ENCODE measurements around the gene FBN1. TPM values are rescaled to one million over a fixed set of nuclear protein-coding genes. Genes with fewer than 3 reads are reported as not detected.

FBN1 gene
- total RNA-seq, 2 donors from 2014 or later: 12.1 to 81.9 TPM

DNA sequence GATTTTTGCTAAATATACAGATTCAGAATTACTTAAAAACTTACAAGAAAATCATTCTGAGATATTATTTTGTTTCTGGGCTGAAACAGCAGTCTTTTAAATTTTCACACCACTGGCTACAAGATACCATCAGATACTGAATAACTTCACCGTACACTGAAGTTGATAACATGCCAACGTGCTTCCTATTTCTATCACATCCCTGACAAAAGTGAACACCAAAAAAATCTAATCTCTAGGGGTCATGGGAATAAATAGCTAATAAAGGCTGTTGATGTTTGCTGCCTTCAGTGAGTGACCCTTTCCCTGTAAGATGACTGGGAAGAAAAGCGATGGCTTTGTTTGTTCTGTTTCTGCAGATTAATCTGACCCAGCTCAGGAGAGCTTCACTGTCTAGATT, 193.8 kb downstream of the FBN1 start:
- no peak for DNase-seq (ENCODE audit: low spot score)
- Histone ChIP-seq H3K36me3 (no peaks in the 10 kb centered on the region), H3K27me3 (replicated peaks; ENCODE audit: insufficient read depth) (no peaks in the 10 kb centered on the region), H3K27ac (no peak overlapping the region), H3K9me3 (no peaks in the 10 kb centered on the region), H3K4me3 (no peak overlapping the region), H3K4me1 (replicated peaks) (no peaks in the 10 kb centered on the region)
- 71% methylated on average over 3 of the region's 3 CpGs for WGBS
- TF ChIP-seq, protein P1, sequence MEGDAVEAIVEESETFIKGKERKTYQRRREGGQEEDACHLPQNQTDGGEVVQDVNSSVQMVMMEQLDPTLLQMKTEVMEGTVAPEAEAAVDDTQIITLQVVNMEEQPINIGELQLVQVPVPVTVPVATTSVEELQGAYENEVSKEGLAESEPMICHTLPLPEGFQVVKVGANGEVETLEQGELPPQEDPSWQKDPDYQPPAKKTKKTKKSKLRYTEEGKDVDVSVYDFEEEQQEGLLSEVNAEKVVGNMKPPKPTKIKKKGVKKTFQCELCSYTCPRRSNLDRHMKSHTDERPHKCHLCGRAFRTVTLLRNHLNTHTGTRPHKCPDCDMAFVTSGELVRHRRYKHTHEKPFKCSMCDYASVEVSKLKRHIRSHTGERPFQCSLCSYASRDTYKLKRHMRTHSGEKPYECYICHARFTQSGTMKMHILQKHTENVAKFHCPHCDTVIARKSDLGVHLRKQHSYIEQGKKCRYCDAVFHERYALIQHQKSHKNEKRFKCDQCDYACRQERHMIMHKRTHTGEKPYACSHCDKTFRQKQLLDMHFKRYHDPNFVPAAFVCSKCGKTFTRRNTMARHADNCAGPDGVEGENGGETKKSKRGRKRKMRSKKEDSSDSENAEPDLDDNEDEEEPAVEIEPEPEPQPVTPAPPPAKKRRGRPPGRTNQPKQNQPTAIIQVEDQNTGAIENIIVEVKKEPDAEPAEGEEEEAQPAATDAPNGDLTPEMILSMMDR (IDR thresholded peaks at IDR 0.05): no peak
- TF ChIP-seq POLR2AphosphoS5 (IDR thresholded peaks at IDR 0.05) (no peak), POLR2A (IDR thresholded peaks at IDR 0.05) (no peak)
- intact Hi-C loops (cut with DNase I): loop anchor here (10.0 kb wide), 1 partner anchor 353 kb away; no protein-coding TSS in a partner anchor

DNA sequence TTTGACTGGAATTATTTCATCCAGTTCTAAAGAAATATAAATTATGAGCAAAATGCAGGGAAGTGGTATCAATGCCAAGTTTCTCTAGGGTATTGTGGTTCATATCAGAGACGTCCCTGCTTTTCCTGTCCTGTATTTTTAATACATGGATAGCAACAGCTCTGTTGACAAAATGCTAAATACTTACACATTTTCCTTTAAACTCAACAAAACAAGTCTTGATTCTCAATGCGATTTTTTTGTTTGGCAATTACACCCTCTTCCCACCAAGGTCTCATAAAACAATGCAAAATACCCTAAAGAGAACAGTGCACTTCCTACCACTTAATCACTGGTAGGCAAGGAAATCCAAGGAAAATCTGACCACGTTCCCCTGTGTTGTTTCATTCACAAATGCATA, 194.3 kb downstream of the FBN1 start:
- no peak for TF ChIP-seq POLR2A (IDR thresholded peaks at IDR 0.05)
- no peaks in the 10 kb centered on the region for H3K36me3 ChIP-seq
- no peaks in the 10 kb centered on the region for H3K27me3 ChIP-seq (replicated peaks; ENCODE audit: insufficient read depth)
- H3K27ac ChIP-seq: no peak overlapping the region
- WGBS: 66% methylated on average over 3 of the region's 3 CpGs
- no peak overlapping the region for H3K4me3 ChIP-seq
- no peaks in the 10 kb centered on the region for H3K9me3 ChIP-seq
- no peaks in the 10 kb centered on the region for H3K4me1 ChIP-seq (replicated peaks)
- DNase-seq (ENCODE audit: low spot score): no peak
- intact Hi-C loops (cut with DNase I): loop anchor here (10.0 kb wide), 1 partner anchor 354 kb away; no protein-coding TSS in a partner anchor

DNA sequence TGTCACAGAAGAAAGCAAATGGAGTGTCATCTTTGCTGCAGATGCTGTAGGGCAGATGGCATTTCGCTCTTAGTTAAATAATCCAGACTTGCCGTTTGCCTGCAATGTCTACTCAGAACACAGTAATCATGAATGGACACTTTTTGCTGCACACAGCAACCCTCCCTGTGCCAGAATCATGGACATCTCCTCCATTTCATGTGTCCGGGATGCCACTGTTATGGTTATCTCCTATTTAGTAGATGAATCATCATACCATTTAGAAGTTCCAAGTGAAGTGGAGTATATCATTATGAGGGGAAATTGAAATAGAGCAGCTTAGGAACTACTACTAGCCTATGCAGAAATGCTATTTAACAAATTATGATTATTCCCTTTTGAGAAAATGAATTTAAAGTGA, 195.8 kb downstream of the FBN1 start:
- WGBS: 82% methylated on average over 3 of the region's 3 CpGs

DNA sequence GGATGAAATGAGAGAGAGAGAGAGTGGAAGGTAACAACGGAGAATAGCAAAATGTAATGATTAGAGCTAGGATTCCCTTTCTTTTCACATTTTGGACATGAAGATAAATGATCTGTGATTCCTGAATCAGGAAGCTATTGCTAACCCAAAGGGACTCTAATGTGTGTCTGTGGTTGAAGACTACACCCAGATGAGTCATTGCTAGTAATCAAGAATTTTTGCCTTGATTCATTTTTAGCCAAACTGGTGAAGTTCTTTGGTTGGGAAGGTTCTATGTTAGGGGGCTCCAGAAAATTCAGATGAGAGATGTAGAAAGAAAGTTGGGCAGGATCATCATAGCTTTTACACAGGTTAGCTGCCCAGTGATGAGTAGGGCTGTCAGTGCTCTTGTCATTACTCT, 197.9 kb downstream of the FBN1 start:
- WGBS: 82% methylated on average over 1 of the region's 1 CpG
- Histone ChIP-seq H3K4me1 (replicated peaks) (no peaks in the 10 kb centered on the region), H3K27me3 (replicated peaks; ENCODE audit: insufficient read depth) (no peaks in the 10 kb centered on the region), H3K4me3 (no peak overlapping the region), H3K36me3 (no peaks in the 10 kb centered on the region), H3K27ac (no peak overlapping the region), H3K9me3 (no peaks in the 10 kb centered on the region)
- no peak for DNase-seq (ENCODE audit: low spot score)
- TF ChIP-seq POLR2AphosphoS5 (IDR thresholded peaks at IDR 0.05) (no peak), POLR2A (IDR thresholded peaks at IDR 0.05) (no peak)
- TF ChIP-seq, protein P1 (IDR thresholded peaks at IDR 0.05): no peak
- intact Hi-C loops (cut with DNase I): no loop called here

More for the DNA sequence above, 195.8 kb downstream of the FBN1 start:
- Histone ChIP-seq H3K27ac (no peak overlapping the region), H3K4me3 (no peak overlapping the region), H3K9me3 (no peaks in the 10 kb centered on the region), H3K27me3 (replicated peaks; ENCODE audit: insufficient read depth) (no peaks in the 10 kb centered on the region), H3K4me1 (replicated peaks) (no peaks in the 10 kb centered on the region), H3K36me3 (no peaks in the 10 kb centered on the region)
- intact Hi-C loops (cut with DNase I): loop anchor here (10.0 kb wide), 1 partner anchor 355 kb away; no protein-coding TSS in a partner anchor
- TF ChIP-seq, protein P1 (IDR thresholded peaks at IDR 0.05): no peak
- no peak for TF ChIP-seq POLR2AphosphoS5 (IDR thresholded peaks at IDR 0.05)
- no peak for TF ChIP-seq POLR2A (IDR thresholded peaks at IDR 0.05)
- no peak for DNase-seq (ENCODE audit: low spot score)

DNA sequence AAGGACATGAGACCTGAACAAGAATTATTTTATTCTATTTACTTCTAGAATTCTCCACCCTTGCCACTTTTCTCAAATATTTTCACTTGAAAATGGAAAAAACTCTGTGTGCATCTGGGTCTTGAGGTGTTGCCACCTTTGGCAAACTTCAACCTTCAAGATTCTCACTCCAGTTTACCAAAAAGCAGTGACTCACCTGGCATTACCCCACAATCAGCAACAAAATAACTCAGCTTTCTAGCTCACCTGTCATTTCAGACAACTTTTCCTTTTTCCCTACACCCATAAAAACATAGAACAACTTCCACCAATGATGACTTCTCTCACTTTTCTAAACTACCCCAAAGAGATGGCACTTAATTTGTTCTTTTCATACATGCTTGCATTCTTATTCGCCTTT, 198.5 kb downstream of the FBN1 start:
- H3K4me1 ChIP-seq (replicated peaks): no peaks in the 10 kb centered on the region
- H3K27me3 ChIP-seq (replicated peaks; ENCODE audit: insufficient read depth): no peaks in the 10 kb centered on the region
- no peaks in the 10 kb centered on the region for H3K9me3 ChIP-seq
- intact Hi-C loops (cut with DNase I): no loop called here
- WGBS: 97% methylated on average over 1 of the region's 1 CpG
- H3K27ac ChIP-seq: no peak overlapping the region
- DNase-seq (ENCODE audit: low spot score): no peak
- H3K36me3 ChIP-seq: no peaks in the 10 kb centered on the region
- H3K4me3 ChIP-seq: no peak overlapping the region
- TF ChIP-seq POLR2A (IDR thresholded peaks at IDR 0.05): no peak

DNA sequence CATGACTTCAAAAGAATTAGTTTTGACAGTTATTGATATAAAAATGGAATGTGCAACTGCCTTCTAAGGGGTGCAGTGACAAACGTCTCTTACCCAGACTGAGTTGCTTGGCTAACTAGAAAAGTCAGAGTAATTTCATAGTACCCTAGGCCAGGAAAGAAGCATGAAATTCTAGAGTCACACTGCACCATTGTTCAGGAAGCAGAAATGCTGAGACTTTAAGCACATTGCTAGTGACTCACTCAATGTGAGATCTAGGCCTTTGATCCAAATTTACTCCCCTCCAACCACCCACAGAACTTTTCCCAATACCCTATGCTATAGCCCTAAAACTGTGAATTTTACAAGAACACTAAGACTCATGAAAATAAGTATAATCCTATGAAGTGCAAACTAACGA, 203.5 kb downstream of the FBN1 start:
- H3K36me3 ChIP-seq: no peaks in the 10 kb centered on the region
- H3K9me3 ChIP-seq: no peaks in the 10 kb centered on the region
- no peak overlapping the region for H3K27ac ChIP-seq
- H3K27me3 ChIP-seq (replicated peaks; ENCODE audit: insufficient read depth): no peaks in the 10 kb centered on the region
- H3K4me1 ChIP-seq (replicated peaks): no peaks in the 10 kb centered on the region
- DNase-seq (ENCODE audit: low spot score): no peak
- no peak for TF ChIP-seq POLR2A (IDR thresholded peaks at IDR 0.05)
- TF ChIP-seq POLR2AphosphoS5 (IDR thresholded peaks at IDR 0.05): no peak
- TF ChIP-seq, protein P1 (IDR thresholded peaks at IDR 0.05): no peak
- intact Hi-C loops (cut with DNase I): no loop called here
- WGBS: 83% methylated on average over 2 of the region's 2 CpGs
- no peak overlapping the region for H3K4me3 ChIP-seq
